HT-29 (cell line): ENCODE data around the gene KIF22. TPM values are rescaled to one million over a fixed set of nuclear protein-coding genes. Genes with fewer than 3 reads are reported as not detected.
"Not testable (repeated sequence)": the region's sequence is repeated elsewhere in the genome, so short reads cannot be mapped to it uniquely, and the experiment has no call there.

Source experiments
- DNase-seq: peaks from one replicate; pipeline ENCODE4 v3.0.0-alpha.2; 2015; ENCODE audit warnings: low spot score
- total RNA-seq: library from RNA; depleted of rRNA; stranded (reverse); fragments of >200 nt; shearing (Covaris generic); gene quantifications from 2 replicates; pipeline ENCODE4 v1.2.3, GENCODE V29; 2014; rRNA removed

The KIF22 gene
- total RNA-seq = 127 and 134 TPM in 2 replicates

- peak; percentile 99 for DNase-seq
Measured at GRCh38 chr16:29790183-29790948, at the start of gene KIF22. Gene KIF22 (plus strand): TSS chr16:29790751. CDS start chr16:29790760, 9 bp downstream.

DNA sequence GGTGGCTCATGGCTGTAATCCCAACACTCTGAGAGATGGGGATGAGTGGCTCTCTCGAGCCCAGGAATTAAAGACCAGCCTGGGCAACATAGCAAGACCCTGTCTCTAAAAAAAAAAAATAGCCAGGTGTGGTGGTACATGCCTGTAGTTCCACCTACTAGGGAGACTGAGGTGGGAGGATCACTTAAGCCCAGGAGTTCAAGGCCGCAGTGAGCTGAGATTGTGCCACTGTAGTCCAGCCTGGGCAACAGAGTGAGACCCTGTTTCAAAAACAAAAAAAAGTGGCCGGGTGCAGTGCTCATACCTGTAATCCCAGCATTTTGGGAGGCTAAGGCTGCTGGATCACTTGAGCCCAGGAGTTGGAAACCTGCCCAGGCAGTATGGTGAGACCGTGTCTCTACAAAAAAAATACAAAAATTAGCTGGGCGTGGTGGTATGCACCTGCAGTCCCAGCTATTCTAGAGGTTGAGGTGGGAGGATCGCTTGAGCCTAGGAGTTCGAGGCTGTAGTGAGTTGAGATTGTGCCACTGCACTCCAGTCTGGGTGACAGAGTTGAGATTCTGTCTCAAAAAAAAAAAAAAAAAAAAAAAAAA is 47.8 kb upstream of the KIF22 start:
- no peak for DNase-seq

- no peak for DNase-seq
Measured at GRCh38 chr16:29743475-29743826, 47.1 kb upstream of the KIF22 start.

DNA sequence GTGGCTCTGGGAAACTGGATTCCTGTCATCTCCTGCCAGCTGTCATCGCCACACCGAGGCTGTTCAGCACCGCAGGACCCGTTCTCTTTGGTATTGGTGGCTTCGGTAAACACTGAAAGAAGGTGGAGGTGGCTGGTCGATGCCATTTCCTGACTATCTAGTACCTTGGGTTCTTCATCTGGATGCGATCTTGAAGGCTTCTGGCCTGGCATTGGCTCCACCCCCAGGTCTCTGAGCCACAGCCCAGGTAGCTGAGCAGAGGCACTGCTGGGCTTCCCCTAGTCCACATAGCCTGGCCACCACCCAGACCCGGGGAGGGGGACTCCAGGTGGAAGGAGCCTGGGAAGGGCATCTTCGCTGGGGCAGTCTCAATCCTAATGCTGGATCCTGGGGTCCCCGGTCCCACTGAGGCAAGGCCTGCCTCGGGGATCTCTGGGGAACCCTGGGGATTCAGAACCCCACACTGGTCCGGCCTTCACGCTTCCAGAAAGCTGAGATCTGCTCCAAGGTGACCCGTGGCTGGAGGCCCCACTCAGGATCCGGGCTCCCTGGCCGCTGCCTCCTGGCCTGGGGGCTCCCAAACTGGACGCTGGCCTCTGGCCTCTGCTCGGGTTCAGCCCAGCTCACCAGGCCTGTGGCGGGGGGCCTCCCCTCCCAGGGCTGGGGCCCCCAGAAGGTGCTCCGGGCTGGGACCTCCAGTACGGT is 46.6 kb upstream of the KIF22 start:
- no peak for DNase-seq

DNA sequence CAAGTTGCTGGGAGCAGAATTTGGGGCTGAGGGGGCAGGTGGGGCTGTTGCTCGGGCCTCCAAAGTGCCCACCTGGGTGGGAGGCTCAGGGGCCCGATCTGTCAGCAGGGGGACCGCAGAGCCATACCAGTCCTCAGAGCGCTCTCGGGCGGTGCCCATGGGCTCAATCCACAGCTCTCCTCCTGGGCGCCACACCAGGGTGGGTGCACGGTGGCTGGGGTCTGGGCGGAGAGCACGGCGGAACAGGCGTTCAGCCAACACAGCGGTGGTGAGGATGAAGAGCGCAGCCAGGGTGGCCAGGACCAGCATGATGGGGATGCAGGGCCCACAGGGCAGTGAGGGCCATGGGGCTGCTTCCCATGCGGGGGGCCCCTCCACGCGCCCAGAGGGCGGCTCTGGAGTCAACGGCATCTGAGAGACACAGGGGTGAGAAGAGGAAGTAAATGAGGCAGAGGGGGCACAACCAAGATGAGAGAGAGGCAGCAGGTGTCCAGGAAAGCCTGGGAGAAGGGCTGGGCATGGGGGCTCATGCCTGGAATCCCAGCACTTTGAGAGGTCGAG is 45.9 kb upstream of the KIF22 start:
- DNase-seq = no peak

GRCh38 chr16:29745121-29745852 is 45.3 kb upstream of the KIF22 start:
- no peak for DNase-seq

DNA sequence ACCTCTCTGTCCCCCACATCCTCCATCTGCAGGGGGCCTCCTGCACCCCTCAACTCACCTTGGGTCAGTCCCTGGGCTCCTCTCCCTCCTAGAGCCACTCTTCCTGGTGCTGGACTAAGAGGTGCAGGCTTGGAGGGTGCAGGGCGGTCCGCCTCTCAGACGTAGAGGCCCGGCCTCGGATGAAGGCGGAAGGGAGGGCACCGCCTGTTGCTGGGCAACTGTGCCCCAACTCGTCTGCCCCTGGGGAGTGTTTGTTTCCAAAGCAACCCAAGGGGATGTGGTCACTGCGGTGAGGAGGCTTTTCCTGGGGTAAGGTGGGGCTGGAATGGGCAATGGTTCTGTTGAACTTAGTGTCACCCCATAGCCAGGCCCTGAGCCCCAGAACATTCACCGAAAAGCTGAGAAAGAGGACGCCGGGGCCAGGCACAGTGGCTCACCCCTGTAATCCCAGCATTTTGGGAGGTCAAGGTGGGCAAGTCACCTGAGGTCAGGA is 44.7 kb upstream of the KIF22 start, which contains the start of gene C16orf54:
Gene C16orf54, minus strand, starts transcription at position 138 of the 493 bp plus-strand sequence. CDS start 1,039 bp downstream, outside the sequence.
- no peak for DNase-seq

DNA sequence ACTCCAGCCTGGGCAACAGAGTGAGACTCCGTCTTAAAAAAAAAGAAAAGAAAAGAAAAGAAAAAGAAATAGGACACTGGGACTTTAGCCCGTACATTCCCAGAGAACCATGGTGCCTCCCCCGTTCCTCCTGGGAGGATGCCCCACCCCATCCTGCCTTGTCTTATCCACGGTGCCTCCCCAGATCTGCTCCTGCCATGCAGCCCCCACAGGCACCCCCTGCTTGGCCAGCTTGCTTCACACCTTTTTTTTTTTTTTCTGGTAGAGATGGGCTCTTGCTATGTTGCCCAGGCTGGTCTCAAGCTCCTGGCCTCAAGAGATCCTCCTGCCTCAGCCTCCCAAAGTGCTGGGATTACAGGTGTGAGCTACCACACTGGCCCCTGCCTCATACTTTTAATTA is 44.0 kb upstream of the KIF22 start:
- DNase-seq = not testable (repeated sequence)

GRCh38 chr16:29747947-29748759 is 42.4 kb upstream of the KIF22 start:
- DNase-seq = no peak

GRCh38 chr16:29748760-29749149 is 41.8 kb upstream of the KIF22 start:
- not testable (repeated sequence) for DNase-seq

DNA sequence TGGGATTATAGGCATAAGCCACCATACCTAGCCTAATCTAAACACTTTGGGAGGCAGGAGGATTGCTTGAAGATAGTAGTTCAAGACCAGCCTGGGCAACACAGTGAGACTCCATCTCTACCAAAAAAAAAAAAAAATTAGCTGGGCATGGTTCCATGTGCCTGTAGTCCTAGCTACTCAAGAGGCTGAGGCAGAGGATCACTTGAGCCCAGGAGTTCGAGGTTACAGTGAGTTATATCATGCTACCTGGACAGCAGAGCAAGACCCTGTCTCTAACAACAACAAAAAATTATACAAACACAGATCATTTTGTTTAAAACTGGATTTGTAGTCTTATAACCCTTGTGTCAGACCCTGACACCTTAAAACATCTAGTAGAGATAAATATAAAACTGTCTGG is 37.0 kb upstream of the KIF22 start:
- no peak for DNase-seq

- no peak for DNase-seq
Measured at GRCh38 chr16:29756654-29757053, 33.9 kb upstream of the KIF22 start.

- not testable (repeated sequence) for DNase-seq
Measured at GRCh38 chr16:29757086-29757485, 33.5 kb upstream of the KIF22 start.

- peak; percentile 16 for DNase-seq
Measured at GRCh38 chr16:29757950-29758466, 32.5 kb upstream of the KIF22 start.

DNA sequence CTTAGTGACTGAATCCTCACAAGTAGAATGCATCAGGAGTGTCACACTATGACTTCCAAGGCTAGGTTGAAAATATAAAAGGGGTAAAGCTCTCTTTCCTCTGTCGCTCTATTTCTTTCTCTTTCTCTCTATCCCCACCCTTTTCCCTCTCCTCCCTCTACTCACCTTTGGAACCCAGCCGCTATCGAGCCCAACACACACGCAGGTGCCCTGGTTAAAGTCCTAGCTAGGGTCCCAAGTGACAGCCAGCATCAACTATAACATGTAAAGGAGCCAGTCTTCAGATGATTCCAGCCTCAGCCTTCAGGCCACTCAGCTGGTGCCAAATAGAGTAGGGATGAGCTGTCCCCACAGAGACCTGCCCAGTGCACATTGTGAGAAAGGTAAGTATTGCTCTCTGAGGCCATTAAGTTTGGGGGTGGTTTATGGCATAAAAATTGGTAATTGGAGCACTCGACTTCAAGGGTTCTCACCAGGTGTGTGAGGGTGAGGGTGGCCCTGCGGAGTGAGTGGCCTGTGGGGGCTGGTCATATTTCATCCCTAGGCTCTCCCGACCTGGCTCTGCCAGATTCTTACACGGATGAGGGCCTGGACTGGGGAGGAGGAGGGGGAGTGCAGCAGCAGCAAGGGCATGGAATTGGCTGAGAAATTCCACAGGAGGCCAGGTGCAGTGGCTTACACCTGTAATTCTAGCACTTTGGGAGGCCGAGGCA is 29.8 kb upstream of the KIF22 start:
- no peak for DNase-seq

DNA sequence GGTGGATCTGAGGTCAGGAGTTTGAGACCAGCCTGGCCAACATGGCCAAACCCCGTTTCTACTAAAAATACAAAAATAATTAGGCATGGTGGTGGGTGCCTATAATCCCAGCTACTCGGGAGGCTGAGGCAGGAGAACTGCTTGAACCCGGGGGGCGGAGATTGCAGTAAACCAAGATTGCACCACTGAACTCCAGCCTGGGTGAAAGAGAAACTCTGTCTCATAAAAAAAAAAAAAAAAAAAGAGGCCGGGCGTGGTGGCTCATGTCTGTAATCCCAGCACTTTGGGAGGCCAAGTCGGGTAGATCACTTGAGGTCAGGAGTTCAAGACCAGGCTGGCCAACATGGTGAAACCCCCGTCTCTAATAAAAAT is 29.3 kb upstream of the KIF22 start:
- not testable (repeated sequence) for DNase-seq

DNA sequence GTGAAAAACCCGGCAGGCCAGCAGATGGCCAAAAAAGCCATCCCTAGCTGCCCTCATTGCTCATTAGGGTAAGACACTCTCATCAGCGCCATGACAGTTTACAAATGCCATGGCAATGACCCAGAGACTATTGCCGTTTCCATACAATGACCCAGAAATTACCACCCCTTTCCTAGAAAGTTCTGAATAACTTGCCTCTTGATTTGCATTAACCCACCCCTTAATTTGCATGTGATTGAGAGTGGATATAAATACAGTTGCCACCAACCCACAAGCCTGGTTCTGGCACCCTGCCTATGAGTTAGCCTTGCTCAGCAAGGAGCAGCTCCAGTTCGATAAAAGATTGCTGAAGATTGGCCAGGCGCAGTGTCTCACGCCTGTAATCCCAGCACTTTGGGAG is 28.7 kb upstream of the KIF22 start:
- no peak for DNase-seq

- no peak for DNase-seq
Measured at GRCh38 chr16:29763326-29763725, 27.2 kb upstream of the KIF22 start.

- peak; percentile 78 for DNase-seq
Measured at GRCh38 chr16:29765167-29766032, 25.2 kb upstream of the KIF22 start.
